ENCODE results near the gene C9.

DNA sequence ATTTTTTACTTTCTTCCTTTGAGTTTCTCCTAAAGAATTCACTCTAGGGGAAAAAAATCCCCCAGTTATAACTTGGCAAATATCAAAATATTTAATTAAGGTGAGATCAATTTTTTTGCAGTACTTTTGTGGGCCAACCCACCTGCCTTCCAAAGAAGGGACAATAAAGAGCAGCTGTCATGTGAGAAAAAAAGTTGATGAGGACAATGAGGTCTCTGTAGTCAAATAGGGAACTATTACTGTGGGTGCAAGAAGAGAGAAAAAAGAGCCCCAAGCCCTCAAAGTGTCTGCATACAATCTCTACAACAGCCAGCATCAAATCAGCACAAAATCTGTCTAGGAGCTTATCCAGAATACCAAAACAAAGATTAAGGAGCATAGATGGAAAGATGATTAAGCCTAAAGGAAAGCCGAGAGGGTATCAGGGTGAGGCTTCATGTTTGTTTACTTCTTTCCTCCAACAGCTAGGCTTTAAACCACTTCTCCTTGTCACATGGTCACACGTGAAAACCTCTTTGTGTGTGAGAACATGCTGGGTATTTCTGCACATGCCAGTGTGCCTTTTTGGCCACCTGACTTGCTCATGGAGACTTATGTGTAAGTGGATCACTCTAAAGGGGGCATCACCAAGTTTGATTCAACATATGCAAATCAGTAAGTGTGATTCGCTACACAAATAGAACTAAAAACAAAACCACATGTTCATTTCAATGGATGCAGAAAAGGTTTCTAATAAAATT lies 125.8 kb downstream of the C9 start:
- TF ChIP-seq ZNF423 (tag by site-specific recombination; IDR thresholded peaks at IDR 0.05) (no peak), ZFP3 (tag by site-specific recombination; IDR thresholded peaks at IDR 0.05; ENCODE audit: low read depth) (no peak), ZFP41 (tag by site-specific recombination; IDR thresholded peaks at IDR 0.05; ENCODE audit: borderline replicate concordance) (no peak)

Measured in HEK293 (cell line).